Sigmoid colon (tissue), 4 donors: ENCODE data around the gene SLC25A10.

Experiments used
- CTCF ChIP-seq, 4 experiments: fragments of 450-650 bp in 3 of 4; fragments of 200-600 bp in 1 of 4; IDR thresholded peaks; one replicate each; pipeline ENCODE4 v1.5.1; 2016 to 2019; ENCODE audit warnings: antibody characterized with exemption in 4 of 4, mild to moderate bottlenecking in 3 of 4, moderate library complexity in 2 of 4
- EP300 ChIP-seq, 4 donors: sonication (generic); formaldehyde crosslinking; IDR thresholded peaks; one replicate each; pipeline ENCODE4 v1.6.1; 2017; ENCODE audit warnings: antibody characterized with exemption in 4 of 4
- POLR2A ChIP-seq, 2 donors: fragments of 450-650 bp; IDR thresholded peaks; one replicate each; pipeline ENCODE4 v1.6.1; 2016; ENCODE audit warnings: antibody characterized with exemption in 2 of 2, mild to moderate bottlenecking in 2 of 2, moderate library complexity in 2 of 2
- POLR2AphosphoS5 ChIP-seq, 4 donors: sonication (generic); formaldehyde crosslinking; IDR thresholded peaks; one replicate each; pipeline ENCODE4 v1.6.1; 2017; ENCODE audit warnings: antibody characterized with exemption in 4 of 4

- TF ChIP-seq POLR2AphosphoS5 (IDR thresholded peaks at IDR 0.05), result peak; percentile 58 to 89 (median 84)
- TF ChIP-seq CTCF (IDR thresholded peaks at IDR 0.05), result no peak
- no peak for TF ChIP-seq EP300 (IDR thresholded peaks at IDR 0.05)
- TF ChIP-seq POLR2A (IDR thresholded peaks at IDR 0.05), result peak in 1 of 2 donors; percentile 54
Measured at GRCh38 chr17:81683584-81684441, 28.3 kb upstream of the SLC25A10 start, which contains the start of the genes ARL16 and HGS.
